GM23338 (cell line): Measurements from ENCODE around the gene PITPNC1. TPM values are rescaled to one million over a fixed set of nuclear protein-coding genes. Genes with fewer than 3 reads are reported as not detected.

Experiments
- ATAC-seq: fragments of 200-7000 bp; cut with Tn5 transposase; 3 replicates; pipeline ENCODE4 v1.9.1; 2020
- DNase-seq: peaks from one replicate; pipeline ENCODE4 v3.0.0-alpha.2; 2015; ENCODE audit warnings: low spot score
- H2AFZ ChIP-seq: fragments of 200-600 bp; sonication (generic); 2 replicates; pipeline ENCODE4 v1.8.0; 2016; ENCODE audit warnings: antibody characterized with exemption, mild to moderate bottlenecking, moderate library complexity
- H3F3A ChIP-seq: fragments of 200-600 bp; sonication (generic); replicated peaks from 2 replicates; pipeline ENCODE4 v1.8.0; 2017; ENCODE audit warnings: antibody characterized with exemption, mixed run types, low read depth
- H3K27ac ChIP-seq: fragments of 200-600 bp; sonication (generic); 2 replicates; pipeline ENCODE4 v1.6.1; 2016; ENCODE audit warnings: low read depth
- H3K27me3 ChIP-seq: fragments of 200-600 bp; sonication (generic); 2 replicates; pipeline ENCODE4 v1.8.0; 2016; ENCODE audit warnings: mild to moderate bottlenecking, mixed run types, moderate library complexity; ENCODE audit not compliant: insufficient read depth
- H3K36me3 ChIP-seq: fragments of 200-600 bp; sonication (generic); 2 replicates; pipeline ENCODE4 v1.8.0; 2016; ENCODE audit warnings: mild to moderate bottlenecking; ENCODE audit not compliant: insufficient read depth
- H3K4me1 ChIP-seq: fragments of 200-600 bp; sonication (generic); 2 replicates; pipeline ENCODE4 v1.8.0; 2016; ENCODE audit warnings: mild to moderate bottlenecking, moderate library complexity; ENCODE audit not compliant: insufficient read depth
- H3K4me2 ChIP-seq: fragments of 200-600 bp; sonication (generic); 2 replicates; pipeline ENCODE4 v1.7.1; 2017; ENCODE audit warnings: mixed run types
- H3K4me3 ChIP-seq: fragments of 200-600 bp; sonication (generic); 2 replicates; pipeline ENCODE4 v1.6.1; 2016; ENCODE audit warnings: mixed run types
- H3K79me2 ChIP-seq: fragments of 200-600 bp; sonication (generic); replicated peaks from 2 replicates; pipeline ENCODE4 v1.8.0; 2017; ENCODE audit warnings: mild to moderate bottlenecking; ENCODE audit not compliant: insufficient read depth
- H3K9me2 ChIP-seq: fragments of 200-600 bp; sonication (generic); 2 replicates; pipeline ENCODE4 v1.8.0; 2017; ENCODE audit not compliant: insufficient read depth
- H4K20me1 ChIP-seq: fragments of 200-600 bp; sonication (generic); replicated peaks from 2 replicates; pipeline ENCODE4 v1.8.0; 2017; ENCODE audit warnings: mild to moderate bottlenecking; ENCODE audit not compliant: insufficient read depth
- H3K27ac Mint-ChIP-seq: 2 replicates; pipeline ENCODE4 v1.8.0; 2020; ENCODE audit warnings: inconsistent platforms, mild to moderate bottlenecking, moderate library complexity, mixed read lengths
- H3K27me3 Mint-ChIP-seq: 3 replicates; pipeline ENCODE4 v1.8.0; 2022; ENCODE audit warnings: low read depth, mild to moderate bottlenecking, moderate library complexity, mixed read lengths, inconsistent platforms; ENCODE audit not compliant: insufficient read depth, poor library complexity
- H3K36me3 Mint-ChIP-seq: 3 replicates; pipeline ENCODE4 v1.8.0; 2021; ENCODE audit warnings: low read depth, mild to moderate bottlenecking, inconsistent platforms, moderate library complexity, mixed read lengths
- H3K4me1 Mint-ChIP-seq: 3 replicates; pipeline ENCODE4 v1.8.0; 2020; ENCODE audit warnings: mild to moderate bottlenecking, inconsistent platforms, mixed read lengths
- H3K4me3 Mint-ChIP-seq: 3 replicates; pipeline ENCODE4 v1.8.0; 2021; ENCODE audit warnings: moderate library complexity, mild to moderate bottlenecking, inconsistent platforms, mixed read lengths
- H3K9me3 Mint-ChIP-seq: 3 replicates; pipeline ENCODE4 v1.8.0; 2020; ENCODE audit warnings: moderate library complexity, mild to moderate bottlenecking, inconsistent platforms, mixed read lengths
- ETS1 ChIP-seq: IDR thresholded peaks from 2 replicates; pipeline ENCODE4 v1.6.1; 2016; ENCODE audit warnings: antibody characterized with exemption
- EZH2 ChIP-seq: fragments of 200-600 bp; sonication (generic); IDR thresholded peaks from one replicate; pipeline ENCODE4 v1.8.0; 2017; ENCODE audit warnings: antibody characterized with exemption, mild to moderate bottlenecking, low read depth; ENCODE audit not compliant: unreplicated experiment
- JUNB ChIP-seq: IDR thresholded peaks from one replicate; pipeline ENCODE4 v1.6.1; 2016; ENCODE audit warnings: antibody characterized with exemption; ENCODE audit not compliant: unreplicated experiment
- POLR2AphosphoS5 ChIP-seq: IDR thresholded peaks from 2 replicates; pipeline ENCODE4 v1.6.1; 2016; ENCODE audit warnings: antibody characterized with exemption, low read depth
- REST ChIP-seq: IDR thresholded peaks from one replicate; pipeline ENCODE4 v1.6.1; 2018; ENCODE audit warnings: antibody characterized with exemption; ENCODE audit not compliant: unreplicated experiment
- ZNF114 ChIP-seq: fragments of 250-450 bp; sonication (Bioruptor Pico); IDR thresholded peaks from 2 replicates; pipeline ENCODE4 v1.5.0; 2020; ENCODE audit warnings: mild to moderate bottlenecking, moderate library complexity
- ZNF331 ChIP-seq: fragments of 250-450 bp; sonication (Bioruptor Pico); IDR thresholded peaks from 2 replicates; pipeline ENCODE4 v1.5.0; 2020; ENCODE audit warnings: low read depth, mild to moderate bottlenecking, moderate library complexity
- ZNF462 ChIP-seq: fragments of 250-450 bp; sonication (Bioruptor Pico); IDR thresholded peaks from 2 replicates; pipeline ENCODE4 v1.5.0; 2020; ENCODE audit warnings: mild to moderate bottlenecking, moderate library complexity
- polyA plus RNA-seq: library from polyadenylated mRNA; unstranded; fragments of >200 nt; fragmentation: Nextera tagmentation; extraction: Ambion mirVana; gene quantifications from 2 replicates; pipeline ENCODE4 v1.2.1, GENCODE V29; 2016
- total RNA-seq: library from RNA; depleted of rRNA; stranded (reverse); fragments of >200 nt; shearing (Covaris generic); gene quantifications from 2 replicates; pipeline ENCODE4 v1.2.3, GENCODE V29; 2014

The PITPNC1 gene
- total and polyA plus RNA-seq, 2 experiments from 2014 or later, result 23.0 to 32.6 TPM

GRCh38 chr17:67503184-67503583, 126.1 kb downstream of the PITPNC1 start:
- ATAC-seq, result no peak
- H3K27ac Mint-ChIP-seq, result no peak overlapping the region
- H3K27me3 Mint-ChIP-seq, result peaks cover 6% of the 10 kb centered on the region
- H3F3A ChIP-seq, result no peaks in the 10 kb centered on the region
- no peak overlapping the region for H3K4me3 Mint-ChIP-seq
- no peak overlapping the region for H2AFZ ChIP-seq
- no peak overlapping the region for H3K4me3 ChIP-seq
- no peaks in the 10 kb centered on the region; the same call in 1 of the 2 replicates for H4K20me1 ChIP-seq
- H3K79me2 ChIP-seq, result peaks cover 99% of the 10 kb centered on the region
- H3K4me1 Mint-ChIP-seq, result peaks cover 37% of the 10 kb centered on the region
- no peaks in the 10 kb centered on the region; the same call in 1 of the 2 replicates for H3K9me2 ChIP-seq
- peak overlapping the region; percentile 28; the same call in 1 of the 2 replicates for H3K4me2 ChIP-seq
- peaks cover 42% of the 10 kb centered on the region for H3K4me1 ChIP-seq
- no peak for DNase-seq
- peaks cover 10% of the 10 kb centered on the region for H3K36me3 Mint-ChIP-seq
- H3K36me3 ChIP-seq, result no peaks in the 10 kb centered on the region
- no peaks in the 10 kb centered on the region for H3K27me3 ChIP-seq
- H3K27ac ChIP-seq, result peak overlapping the region; percentile 43; the same call in 1 of the 2 replicates
- H3K9me3 Mint-ChIP-seq, result peaks cover 11% of the 10 kb centered on the region
- TF ChIP-seq ZNF462, result no peak
- no peak for TF ChIP-seq ZNF331
- TF ChIP-seq EZH2, result no peak
- TF ChIP-seq ZNF114 (CRISPR knock-in tag), result no peak
- TF ChIP-seq REST, result no peak
- no peak for TF ChIP-seq JUNB
- TF ChIP-seq ETS1, result no peak
- TF ChIP-seq POLR2AphosphoS5, result no peak
